Measurements from ENCODE around the gene VAV2. TPM values are rescaled to one million over a fixed set of nuclear protein-coding genes. Genes with fewer than 3 reads are reported as not detected.

VAV2 gene
- total and polyA plus RNA-seq, 2 experiments from 2014 or later: 8.1 to 28.9 TPM

GRCh38 chr9:133881671-133882381 lies 110.3 kb downstream of the VAV2 start (continued):
- TF ChIP-seq, protein P1, sequence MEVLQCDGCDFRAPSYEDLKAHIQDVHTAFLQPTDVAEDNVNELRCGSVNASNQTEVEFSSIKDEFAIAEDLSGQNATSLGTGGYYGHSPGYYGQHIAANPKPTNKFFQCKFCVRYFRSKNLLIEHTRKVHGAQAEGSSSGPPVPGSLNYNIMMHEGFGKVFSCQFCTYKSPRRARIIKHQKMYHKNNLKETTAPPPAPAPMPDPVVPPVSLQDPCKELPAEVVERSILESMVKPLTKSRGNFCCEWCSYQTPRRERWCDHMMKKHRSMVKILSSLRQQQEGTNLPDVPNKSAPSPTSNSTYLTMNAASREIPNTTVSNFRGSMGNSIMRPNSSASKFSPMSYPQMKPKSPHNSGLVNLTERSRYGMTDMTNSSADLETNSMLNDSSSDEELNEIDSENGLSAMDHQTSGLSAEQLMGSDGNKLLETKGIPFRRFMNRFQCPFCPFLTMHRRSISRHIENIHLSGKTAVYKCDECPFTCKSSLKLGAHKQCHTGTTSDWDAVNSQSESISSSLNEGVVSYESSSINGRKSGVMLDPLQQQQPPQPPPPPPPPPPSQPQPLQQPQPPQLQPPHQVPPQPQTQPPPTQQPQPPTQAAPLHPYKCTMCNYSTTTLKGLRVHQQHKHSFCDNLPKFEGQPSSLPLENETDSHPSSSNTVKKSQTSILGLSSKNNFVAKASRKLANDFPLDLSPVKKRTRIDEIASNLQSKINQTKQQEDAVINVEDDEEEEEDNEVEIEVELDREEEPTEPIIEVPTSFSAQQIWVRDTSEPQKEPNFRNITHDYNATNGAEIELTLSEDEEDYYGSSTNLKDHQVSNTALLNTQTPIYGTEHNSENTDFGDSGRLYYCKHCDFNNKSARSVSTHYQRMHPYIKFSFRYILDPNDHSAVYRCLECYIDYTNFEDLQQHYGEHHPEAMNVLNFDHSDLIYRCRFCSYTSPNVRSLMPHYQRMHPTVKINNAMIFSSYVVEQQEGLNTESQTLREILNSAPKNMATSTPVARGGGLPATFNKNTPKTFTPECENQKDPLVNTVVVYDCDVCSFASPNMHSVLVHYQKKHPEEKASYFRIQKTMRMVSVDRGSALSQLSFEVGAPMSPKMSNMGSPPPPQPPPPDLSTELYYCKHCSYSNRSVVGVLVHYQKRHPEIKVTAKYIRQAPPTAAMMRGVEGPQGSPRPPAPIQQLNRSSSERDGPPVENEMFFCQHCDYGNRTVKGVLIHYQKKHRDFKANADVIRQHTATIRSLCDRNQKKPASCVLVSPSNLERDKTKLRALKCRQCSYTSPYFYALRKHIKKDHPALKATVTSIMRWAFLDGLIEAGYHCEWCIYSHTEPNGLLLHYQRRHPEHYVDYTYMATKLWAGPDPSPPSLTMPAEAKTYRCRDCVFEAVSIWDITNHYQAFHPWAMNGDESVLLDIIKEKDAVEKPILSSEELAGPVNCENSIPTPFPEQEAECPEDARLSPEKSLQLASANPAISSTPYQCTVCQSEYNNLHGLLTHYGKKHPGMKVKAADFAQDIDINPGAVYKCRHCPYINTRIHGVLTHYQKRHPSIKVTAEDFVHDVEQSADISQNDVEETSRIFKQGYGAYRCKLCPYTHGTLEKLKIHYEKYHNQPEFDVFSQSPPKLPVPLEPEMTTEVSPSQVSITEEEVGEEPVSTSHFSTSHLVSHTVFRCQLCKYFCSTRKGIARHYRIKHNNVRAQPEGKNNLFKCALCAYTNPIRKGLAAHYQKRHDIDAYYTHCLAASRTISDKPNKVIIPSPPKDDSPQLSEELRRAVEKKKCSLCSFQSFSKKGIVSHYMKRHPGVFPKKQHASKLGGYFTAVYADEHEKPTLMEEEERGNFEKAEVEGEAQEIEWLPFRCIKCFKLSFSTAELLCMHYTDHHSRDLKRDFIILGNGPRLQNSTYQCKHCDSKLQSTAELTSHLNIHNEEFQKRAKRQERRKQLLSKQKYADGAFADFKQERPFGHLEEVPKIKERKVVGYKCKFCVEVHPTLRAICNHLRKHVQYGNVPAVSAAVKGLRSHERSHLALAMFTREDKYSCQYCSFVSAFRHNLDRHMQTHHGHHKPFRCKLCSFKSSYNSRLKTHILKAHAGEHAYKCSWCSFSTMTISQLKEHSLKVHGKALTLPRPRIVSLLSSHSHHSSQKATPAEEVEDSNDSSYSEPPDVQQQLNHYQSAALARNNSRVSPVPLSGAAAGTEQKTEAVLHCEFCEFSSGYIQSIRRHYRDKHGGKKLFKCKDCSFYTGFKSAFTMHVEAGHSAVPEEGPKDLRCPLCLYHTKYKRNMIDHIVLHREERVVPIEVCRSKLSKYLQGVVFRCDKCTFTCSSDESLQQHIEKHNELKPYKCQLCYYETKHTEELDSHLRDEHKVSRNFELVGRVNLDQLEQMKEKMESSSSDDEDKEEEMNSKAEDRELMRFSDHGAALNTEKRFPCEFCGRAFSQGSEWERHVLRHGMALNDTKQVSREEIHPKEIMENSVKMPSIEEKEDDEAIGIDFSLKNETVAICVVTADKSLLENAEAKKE (CRISPR knock-in tag; IDR thresholded peaks at IDR 0.05): no peak
- TF ChIP-seq JUNB (IDR thresholded peaks at IDR 0.05; ENCODE audit: unreplicated experiment) (no peak), NANOG (IDR thresholded peaks at IDR 0.05; ENCODE audit: borderline replicate concordance) (no peak), STAT1 (IDR thresholded peaks at IDR 0.05; ENCODE audit: unreplicated experiment) (no peak)
- TF ChIP-seq, protein P2, sequence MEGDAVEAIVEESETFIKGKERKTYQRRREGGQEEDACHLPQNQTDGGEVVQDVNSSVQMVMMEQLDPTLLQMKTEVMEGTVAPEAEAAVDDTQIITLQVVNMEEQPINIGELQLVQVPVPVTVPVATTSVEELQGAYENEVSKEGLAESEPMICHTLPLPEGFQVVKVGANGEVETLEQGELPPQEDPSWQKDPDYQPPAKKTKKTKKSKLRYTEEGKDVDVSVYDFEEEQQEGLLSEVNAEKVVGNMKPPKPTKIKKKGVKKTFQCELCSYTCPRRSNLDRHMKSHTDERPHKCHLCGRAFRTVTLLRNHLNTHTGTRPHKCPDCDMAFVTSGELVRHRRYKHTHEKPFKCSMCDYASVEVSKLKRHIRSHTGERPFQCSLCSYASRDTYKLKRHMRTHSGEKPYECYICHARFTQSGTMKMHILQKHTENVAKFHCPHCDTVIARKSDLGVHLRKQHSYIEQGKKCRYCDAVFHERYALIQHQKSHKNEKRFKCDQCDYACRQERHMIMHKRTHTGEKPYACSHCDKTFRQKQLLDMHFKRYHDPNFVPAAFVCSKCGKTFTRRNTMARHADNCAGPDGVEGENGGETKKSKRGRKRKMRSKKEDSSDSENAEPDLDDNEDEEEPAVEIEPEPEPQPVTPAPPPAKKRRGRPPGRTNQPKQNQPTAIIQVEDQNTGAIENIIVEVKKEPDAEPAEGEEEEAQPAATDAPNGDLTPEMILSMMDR (conservative IDR thresholded peaks at IDR 0.05; ENCODE audit: low read depth in 2 of 2): no peak

Data from GM23338 (cell line).